RWPE1 (cell line): ENCODE data around the gene PTPRN2.

Experiments
- CTCF ChIA-PET: fragments of 350-600 bp; sonication (Branson Sonifier 250); formaldehyde crosslinking; extraction: SDS; loops from one replicate; lab custom pipeline; 2021; lab: Yijun Ruan, JAX
- POLR2A ChIA-PET: fragments of 400-600 bp; formaldehyde crosslinking; extraction: SDS; loops from one replicate; lab custom pipeline; 2020; ENCODE audit warnings: antibody characterized with exemption; ENCODE audit not compliant: low non-redundant PET; lab: Yijun Ruan, JAX
- DNase-seq: peaks from one replicate; pipeline ENCODE4 v3.0.0; 2012; ENCODE audit warnings: low spot score
- H3K27ac ChIP-seq: fragments of 450-650 bp; 2 replicates; pipeline ENCODE4 v1.5.1; 2017
- TF ChIP-seq, protein P1 (sequence below): fragments of 450-650 bp; conservative IDR thresholded peaks from 2 replicates; pipeline ENCODE4 v1.5.1; 2017; ENCODE audit warnings: low read depth, mild to moderate bottlenecking

Gene PTPRN2

GRCh38 chr7:157560258-157560654 is 1027.4 kb downstream of the PTPRN2 start:
- ChIA-PET POLR2A (no interaction called here), CTCF (interaction anchor here (0.5 kb wide), 1 partner anchor 20 kb away, joined by 3 read pairs; no protein-coding TSS in a partner anchor)
- H3K27ac ChIP-seq: no peak overlapping the region
- DNase-seq: no peak
- TF ChIP-seq, protein P1, sequence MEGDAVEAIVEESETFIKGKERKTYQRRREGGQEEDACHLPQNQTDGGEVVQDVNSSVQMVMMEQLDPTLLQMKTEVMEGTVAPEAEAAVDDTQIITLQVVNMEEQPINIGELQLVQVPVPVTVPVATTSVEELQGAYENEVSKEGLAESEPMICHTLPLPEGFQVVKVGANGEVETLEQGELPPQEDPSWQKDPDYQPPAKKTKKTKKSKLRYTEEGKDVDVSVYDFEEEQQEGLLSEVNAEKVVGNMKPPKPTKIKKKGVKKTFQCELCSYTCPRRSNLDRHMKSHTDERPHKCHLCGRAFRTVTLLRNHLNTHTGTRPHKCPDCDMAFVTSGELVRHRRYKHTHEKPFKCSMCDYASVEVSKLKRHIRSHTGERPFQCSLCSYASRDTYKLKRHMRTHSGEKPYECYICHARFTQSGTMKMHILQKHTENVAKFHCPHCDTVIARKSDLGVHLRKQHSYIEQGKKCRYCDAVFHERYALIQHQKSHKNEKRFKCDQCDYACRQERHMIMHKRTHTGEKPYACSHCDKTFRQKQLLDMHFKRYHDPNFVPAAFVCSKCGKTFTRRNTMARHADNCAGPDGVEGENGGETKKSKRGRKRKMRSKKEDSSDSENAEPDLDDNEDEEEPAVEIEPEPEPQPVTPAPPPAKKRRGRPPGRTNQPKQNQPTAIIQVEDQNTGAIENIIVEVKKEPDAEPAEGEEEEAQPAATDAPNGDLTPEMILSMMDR: no peak

DNA sequence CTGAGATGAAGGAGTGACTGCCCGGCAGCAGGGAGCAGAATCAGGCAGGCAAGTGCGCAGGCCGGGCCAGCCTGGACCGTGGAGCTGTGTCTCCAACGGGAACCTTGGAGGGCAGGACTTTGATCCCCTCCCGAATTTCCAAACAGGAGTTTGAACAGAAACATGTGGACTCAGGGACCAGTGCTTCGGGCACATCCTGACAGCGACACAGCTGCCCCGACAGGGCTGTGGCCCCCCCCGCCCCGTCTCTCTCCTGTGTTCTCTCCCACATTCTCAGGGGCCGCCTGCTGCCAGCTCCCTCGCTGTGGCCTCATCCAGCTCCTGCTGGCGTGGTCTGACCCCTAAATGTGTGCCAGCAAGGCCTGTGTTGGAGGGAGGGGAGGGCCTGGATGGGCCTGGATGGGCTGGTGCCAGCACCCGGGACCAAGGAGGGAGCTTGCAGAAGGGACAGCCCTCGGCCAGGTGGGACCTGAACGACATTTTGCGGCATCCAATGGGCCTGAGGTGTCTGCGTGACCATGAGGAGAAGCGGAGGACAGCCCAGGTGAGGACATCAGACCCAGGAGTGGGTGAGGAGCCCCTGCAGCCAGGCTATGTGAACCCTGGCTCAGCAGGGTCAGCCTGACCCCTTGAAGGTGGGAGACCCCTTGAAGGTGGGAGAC is 1027.9 kb downstream of the PTPRN2 start:
- TF ChIP-seq, protein P1: no peak
- POLR2A ChIA-PET: no interaction called here
- DNase-seq: no peak
- no peak overlapping the region for H3K27ac ChIP-seq
- CTCF ChIA-PET: no interaction called here

DNA sequence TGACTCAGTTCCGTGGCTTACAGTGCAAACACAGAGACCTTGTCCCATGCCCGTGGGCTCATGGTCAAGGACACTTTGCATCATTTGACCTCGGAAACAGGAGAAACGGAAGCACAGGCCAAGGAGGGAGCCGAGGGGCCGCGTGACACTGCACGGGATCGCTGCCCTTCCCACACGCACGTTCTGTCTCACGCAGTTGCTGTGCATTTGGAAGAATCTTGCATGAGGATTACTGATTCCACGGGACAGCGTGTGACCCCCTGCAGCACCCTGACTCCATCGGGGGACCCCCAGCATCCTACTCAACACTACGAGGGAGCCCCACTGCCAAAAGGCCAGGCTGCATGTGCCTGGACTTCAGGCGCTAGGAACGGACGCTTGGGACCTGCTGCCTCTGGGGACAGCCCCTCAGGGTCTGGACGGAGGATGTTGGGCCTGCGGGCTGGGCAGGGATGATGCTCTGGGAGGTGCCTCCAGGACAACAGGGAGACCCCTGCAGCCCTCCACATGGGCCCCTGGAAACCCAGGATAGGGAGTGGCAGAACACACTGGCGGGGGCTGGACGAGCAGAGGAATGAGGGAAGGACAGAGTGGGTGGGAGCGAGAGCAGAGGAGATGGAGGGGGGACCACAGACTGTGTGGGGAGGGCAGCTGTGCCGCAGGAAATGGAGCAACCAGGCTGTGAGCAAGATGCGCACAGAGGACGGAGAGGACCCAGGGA is 1028.6 kb downstream of the PTPRN2 start:
- DNase-seq: no peak
- ChIA-PET CTCF (no interaction called here), POLR2A (no interaction called here)
- TF ChIP-seq, protein P1: no peak
- no peak overlapping the region for H3K27ac ChIP-seq

DNA sequence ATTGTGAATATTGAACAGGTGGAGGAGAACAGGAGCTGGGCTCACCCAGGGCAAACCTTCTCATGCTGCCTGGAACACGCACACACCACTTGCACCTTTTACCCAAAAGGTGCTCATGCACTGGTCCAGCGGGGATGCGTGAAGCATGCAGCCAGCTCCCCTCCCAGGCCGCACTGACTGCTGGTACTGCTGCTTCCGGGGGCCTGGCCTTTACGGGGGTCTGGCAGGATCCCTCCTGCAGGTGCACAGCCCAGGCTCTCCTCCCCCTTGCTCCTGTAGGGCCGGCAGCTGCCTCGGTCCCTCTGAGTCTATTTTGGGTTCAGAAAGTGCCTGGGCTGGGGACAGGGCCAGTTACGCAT is 1029.1 kb downstream of the PTPRN2 start:
- no peak overlapping the region for H3K27ac ChIP-seq
- DNase-seq: no peak
- ChIA-PET POLR2A (no interaction called here), CTCF (no interaction called here)
- TF ChIP-seq, protein P1: no peak

DNA sequence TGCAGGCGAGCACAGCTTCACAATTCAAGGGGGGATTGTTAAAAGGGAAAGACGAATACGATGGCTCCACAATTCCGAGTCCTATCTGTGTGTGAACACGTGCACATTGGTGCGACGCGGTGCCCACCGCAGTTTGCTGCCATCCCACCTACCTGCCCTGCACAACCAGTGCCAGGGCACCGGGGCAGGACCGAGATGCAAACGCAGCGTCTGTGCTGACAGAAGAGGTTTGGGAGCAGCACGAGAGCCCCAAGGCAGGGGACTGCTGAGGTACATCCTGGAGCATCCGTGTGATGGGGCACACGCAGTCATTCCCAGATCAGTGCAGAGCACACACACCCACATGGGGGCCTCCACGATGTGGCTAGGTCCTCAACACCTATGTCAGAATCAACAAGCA is 1029.6 kb downstream of the PTPRN2 start:
- POLR2A ChIA-PET: no interaction called here
- no peak for DNase-seq
- H3K27ac ChIP-seq: no peak overlapping the region
- TF ChIP-seq, protein P1: no peak
- CTCF ChIA-PET: no interaction called here

DNA sequence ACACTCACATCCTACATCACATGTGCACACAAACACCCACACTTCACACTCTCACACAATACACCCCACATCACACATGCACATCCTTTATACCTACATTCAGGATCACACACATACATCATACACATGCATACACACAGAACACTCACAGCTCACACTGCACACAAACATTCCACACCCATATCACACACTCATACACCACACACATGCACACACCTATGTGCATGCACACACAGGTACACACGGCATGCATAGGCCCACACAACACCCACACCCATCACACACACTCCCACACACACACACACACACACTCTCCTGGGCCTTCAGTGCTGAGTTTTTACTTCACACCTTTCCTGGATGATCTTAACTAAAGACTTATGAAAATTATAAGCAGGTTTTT is 1030.4 kb downstream of the PTPRN2 start:
- TF ChIP-seq, protein P1: no peak
- ChIA-PET CTCF (no interaction called here), POLR2A (no interaction called here)
- no peak for DNase-seq
- H3K27ac ChIP-seq: no peak overlapping the region
